Left colon (tissue), 2 donors: ENCODE results near the gene NIPA2. TPM values are rescaled to one million over a fixed set of nuclear protein-coding genes. Genes with fewer than 3 reads are reported as not detected.

Source experiments
- ATAC-seq: fragments of 200-7000 bp; cut with Tn5 transposase; one replicate; pipeline ENCODE4 v1.9.1; 2020; ENCODE audit warnings: mild to moderate bottlenecking, moderate library complexity
- DNase-seq, 2 donors: peaks; one replicate each; pipeline ENCODE4 v3.0.0-alpha.2; 2020
- intact Hi-C, 2 donors: fragments of 100-400 bp; cut with DNase I in 1 of 2; cut with micrococcal nuclease in 1 of 2; formaldehyde crosslinking; loops; one replicate each; pipeline versions ENCODE4 v1.11.2 to v1.14.0; 2022; cut with DNase I, micrococcal nuclease
- total RNA-seq, 2 donors: library from RNA; stranded (reverse); fragmentation: NEBNext Ultra II Directional; extraction: Animal tissue kit (Norgen Biotek cat#: 25700); gene quantifications; one replicate each; pipeline ENCODE4 v1.2.1, GENCODE V29; 2021
- donor health status: DM: no; HTN: no; CAD: no.
- donor health status: DM: yes; HTN: yes; CAD: no.

NIPA2 gene
- total RNA-seq, 2 donors from 2014 or later = 78.8 to 82.7 TPM

GRCh38 chr15:22915866-22916515, 77.5 kb downstream of the NIPA2 start:
- intact Hi-C loops = no loop called here
- DNase-seq (no peak), ATAC-seq (no peak)

GRCh38 chr15:22916606-22917350, 78.3 kb downstream of the NIPA2 start:
- intact Hi-C loops = no loop called here
- DNase-seq = no peak
- no peak for ATAC-seq

GRCh38 chr15:22917556-22917955, 79.1 kb downstream of the NIPA2 start:
- intact Hi-C loops = no loop called here
- no peak for ATAC-seq
- no peak for DNase-seq

Other genes starting within 250 kb of the NIPA2 start
- 10 to 100 TPM; 17.5 to 19.1 TPM for gene NIPA1, start 52.0 kb upstream of the NIPA2 start, total RNA-seq
- gene CYFIP1, start 141.7 kb downstream of the NIPA2 start, total RNA-seq = 100 to 1,000 TPM; 163 to 192 TPM
- gene TUBGCP5, start 200.9 kb downstream of the NIPA2 start, total RNA-seq = 10 to 100 TPM; 10.0 to 13.0 TPM